Thyroid gland (tissue), 4 donors: ENCODE data around the gene TDRD7.
A peak's percentile ranks its signal among the peaks of the same experiment; 100 is the strongest.

ENCODE experiments used
- POLR2A ChIP-seq, 2 donors: fragments of 450-650 bp; IDR thresholded peaks; one replicate each; pipeline ENCODE4 v1.6.1; 2017; ENCODE audit warnings: antibody characterized with exemption in 2 of 2, mild to moderate bottlenecking in 2 of 2, moderate library complexity in 1 of 2
- TF ChIP-seq, protein P1 (sequence below), 6 experiments: fragments of 200-600 bp in 3 of 6; fragments of 450-650 bp in 3 of 6; sonication (generic) in 3 of 6; IDR thresholded peaks; one replicate each; pipeline ENCODE4 v1.5.1; 2016 to 2019; ENCODE audit warnings: antibody characterized with exemption in 6 of 6, mild to moderate bottlenecking in 2 of 6, inconsistent platforms in 1 of 6, moderate library complexity in 1 of 6

GRCh38 chr9:97468658-97469448, 57.0 kb downstream of the TDRD7 start:
- TF ChIP-seq, protein P1, sequence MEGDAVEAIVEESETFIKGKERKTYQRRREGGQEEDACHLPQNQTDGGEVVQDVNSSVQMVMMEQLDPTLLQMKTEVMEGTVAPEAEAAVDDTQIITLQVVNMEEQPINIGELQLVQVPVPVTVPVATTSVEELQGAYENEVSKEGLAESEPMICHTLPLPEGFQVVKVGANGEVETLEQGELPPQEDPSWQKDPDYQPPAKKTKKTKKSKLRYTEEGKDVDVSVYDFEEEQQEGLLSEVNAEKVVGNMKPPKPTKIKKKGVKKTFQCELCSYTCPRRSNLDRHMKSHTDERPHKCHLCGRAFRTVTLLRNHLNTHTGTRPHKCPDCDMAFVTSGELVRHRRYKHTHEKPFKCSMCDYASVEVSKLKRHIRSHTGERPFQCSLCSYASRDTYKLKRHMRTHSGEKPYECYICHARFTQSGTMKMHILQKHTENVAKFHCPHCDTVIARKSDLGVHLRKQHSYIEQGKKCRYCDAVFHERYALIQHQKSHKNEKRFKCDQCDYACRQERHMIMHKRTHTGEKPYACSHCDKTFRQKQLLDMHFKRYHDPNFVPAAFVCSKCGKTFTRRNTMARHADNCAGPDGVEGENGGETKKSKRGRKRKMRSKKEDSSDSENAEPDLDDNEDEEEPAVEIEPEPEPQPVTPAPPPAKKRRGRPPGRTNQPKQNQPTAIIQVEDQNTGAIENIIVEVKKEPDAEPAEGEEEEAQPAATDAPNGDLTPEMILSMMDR (IDR thresholded peaks at IDR 0.05), result peak; percentile 53 to 99 (median 86)
- peak in 1 of 2 donors; percentile 39 for TF ChIP-seq POLR2A (IDR thresholded peaks at IDR 0.05)
